DMS79 treated with DMSO at 0.1 percent for 48 hours (cell line): ENCODE results near the gene PRX.

Experiments used
- DNase-seq: peaks from one replicate; lab custom pipeline; 2025; lab: John Stamatoyannopoulos, UW

The PRX gene

GRCh38 chr19:40365010-40365409, 48.2 kb downstream of the PRX start:
- DNase-seq, result no peak

DNA sequence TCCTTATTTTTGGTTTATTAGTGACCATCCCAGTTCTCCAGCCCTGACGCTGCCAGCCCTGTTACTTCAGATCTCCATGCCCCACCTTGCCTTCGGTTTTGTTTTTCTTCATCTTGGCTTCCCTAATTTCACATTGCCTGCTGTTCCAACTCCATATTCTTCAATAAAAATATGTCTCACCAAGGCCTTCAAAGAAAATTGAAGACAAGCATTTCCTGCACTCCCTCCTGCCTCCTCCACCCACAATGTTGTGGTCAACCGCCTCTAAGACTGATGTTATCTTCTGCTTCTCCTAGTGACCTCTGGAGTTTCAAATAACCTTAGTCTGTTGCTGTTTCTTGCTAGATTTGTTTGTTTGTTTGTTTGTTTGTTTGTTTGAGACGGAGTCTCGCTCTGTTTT, 50.1 kb downstream of the PRX start:
- no peak for DNase-seq

DNA sequence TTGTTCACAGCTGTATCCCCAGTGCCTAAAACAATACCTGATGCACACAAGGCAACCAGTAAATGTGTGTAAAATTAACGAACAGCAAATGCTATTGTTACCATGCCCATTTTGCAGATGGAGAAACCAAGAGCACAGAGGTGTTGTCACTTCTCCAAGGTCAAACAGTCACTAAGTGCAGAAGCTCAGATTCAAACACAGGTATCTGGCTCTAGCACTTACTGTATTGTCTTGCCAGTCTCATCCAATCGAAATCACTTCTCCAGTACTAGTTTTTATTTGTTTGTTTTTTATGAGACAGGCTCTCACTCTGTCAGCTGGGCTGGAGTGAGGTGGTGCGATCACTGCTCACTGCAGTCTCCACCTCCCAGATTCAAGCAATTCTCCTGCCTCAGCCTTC, 51.0 kb downstream of the PRX start:
- no peak for DNase-seq

DNA sequence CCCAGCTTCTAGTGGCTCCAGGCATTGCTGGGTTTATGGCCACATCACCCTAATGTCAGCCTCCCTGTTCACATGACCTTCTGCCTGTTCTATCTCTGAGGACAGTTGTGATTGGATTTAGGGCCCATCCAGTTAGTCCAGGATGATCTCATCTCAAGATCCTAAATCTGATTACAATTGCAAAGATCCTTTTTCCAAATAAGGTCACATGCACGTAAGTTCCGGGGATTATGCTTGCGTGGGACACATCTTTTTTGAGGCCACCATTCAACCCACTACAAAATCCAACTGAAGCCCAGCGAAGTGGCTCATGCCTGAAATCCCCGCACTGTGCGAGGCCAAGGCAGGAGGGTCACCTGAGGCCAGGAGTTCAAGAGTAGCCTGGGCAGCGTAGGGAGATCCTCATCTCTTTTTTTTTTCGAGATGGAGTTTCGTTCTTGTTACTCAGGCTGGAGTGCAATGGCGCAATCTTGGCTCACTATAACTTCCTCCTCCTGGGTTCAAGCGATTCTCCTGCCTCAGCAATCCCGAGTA, 52.4 kb downstream of the PRX start:
- no peak for DNase-seq

GRCh38 chr19:40360020-40360707, 53.0 kb downstream of the PRX start:
- DNase-seq, result no peak

- no peak for DNase-seq
These were observed 54.4 kb downstream of the PRX start for GRCh38 chr19:40358773-40359172.

DNA sequence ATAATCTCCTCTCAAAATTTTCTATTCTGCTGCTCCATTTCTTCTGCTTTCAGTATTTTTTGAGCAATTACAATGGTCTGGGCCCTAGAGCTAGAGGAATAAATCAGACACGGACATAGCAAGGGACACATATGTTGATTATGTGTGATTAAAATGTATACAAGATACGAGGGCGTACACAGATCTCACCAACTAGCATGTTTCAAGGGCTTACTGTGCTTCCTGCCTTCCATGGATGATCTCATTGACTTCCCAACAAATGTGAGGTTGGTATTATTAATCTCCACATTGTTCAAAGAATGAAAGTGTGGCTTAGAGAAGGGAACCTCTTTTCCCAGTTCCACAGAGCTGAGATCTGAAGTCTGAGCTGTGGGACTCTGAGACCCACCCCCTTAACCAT, 55.5 kb downstream of the PRX start:
- DNase-seq, result no peak

- no peak for DNase-seq
These were observed 56.2 kb downstream of the PRX start for GRCh38 chr19:40356681-40357595.

GRCh38 chr19:40355975-40356680, 57.0 kb downstream of the PRX start:
- no peak for DNase-seq

DNA sequence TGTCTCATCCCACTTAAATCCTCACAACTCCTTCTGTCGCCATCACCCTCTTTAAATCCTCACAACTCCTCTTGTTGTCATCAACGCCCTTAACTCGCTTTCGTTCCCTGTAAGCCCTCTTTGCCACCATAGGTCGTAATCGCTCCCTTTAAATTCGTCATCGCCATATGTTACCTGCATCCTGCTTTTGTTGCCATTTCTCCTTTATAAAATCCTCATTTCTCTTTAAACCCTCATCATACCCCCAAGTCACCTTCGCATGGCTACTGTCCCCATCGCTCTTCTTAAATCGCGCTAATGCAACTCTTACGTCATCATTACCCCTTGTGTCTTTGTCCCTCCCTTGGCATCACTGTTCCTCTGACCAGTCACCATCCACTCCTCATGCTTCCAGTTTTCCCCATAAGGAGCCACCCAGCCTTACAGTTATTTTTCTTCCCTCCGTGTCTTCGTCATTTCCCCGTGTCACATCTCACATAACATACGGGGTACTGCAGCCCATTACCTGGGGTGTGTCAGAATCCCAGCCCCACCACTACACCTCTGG, 64.1 kb downstream of the PRX start:
- DNase-seq, result peak; percentile 34

DNA sequence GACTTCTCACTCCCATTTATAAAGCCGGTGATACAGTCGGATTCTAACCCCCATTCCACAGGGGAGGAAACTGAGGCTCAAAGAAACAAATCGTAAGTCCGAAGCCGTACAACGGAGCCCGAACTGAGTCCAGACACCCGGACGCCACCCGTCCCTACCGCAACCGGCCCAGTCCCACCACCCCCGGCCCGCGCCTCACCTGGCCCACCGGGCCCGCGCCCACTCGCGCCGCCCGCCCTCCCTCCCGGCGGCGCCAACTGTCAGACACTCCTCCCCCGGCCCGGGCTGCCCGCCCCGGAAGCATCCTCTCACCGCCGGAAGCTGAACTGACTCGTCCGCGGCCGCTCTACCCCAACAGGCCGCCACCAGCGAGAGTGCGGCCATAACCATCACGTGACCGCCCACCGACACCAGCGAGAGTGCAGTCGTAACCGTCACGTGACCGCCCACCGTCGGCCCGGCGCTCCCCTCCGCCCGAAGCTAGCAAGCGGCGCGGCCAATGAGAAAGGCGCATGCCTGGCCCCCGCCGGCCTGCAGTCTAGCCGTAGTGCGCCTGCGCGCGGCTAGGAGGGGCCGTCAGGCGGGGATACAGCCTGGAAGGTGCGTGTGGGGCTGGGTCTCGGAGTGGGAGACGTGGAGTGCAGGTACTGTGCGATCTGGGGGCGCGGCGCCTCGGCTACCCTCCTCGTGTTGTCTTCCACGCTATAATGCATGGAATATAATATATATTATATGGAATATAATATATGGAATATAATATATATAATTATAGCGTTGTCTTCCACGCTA, 64.9 kb downstream of the PRX start, which contains the start of the genes C19orf47 and PLD3:
C19orf47 (minus strand) TSS at position 273 of the 789 bp plus-strand sequence. CDS start 6,540 bp downstream, outside the sequence.
PLD3 (plus strand) TSS at position 571 of the 789 bp plus-strand sequence. CDS start 17,789 bp downstream, outside the sequence.
- peak; percentile 98 for DNase-seq

- no peak for DNase-seq
These were observed 68.8 kb downstream of the PRX start for GRCh38 chr19:40344422-40344821.
